Measurements from ENCODE around the gene MMP2.

The MMP2 gene

DNA sequence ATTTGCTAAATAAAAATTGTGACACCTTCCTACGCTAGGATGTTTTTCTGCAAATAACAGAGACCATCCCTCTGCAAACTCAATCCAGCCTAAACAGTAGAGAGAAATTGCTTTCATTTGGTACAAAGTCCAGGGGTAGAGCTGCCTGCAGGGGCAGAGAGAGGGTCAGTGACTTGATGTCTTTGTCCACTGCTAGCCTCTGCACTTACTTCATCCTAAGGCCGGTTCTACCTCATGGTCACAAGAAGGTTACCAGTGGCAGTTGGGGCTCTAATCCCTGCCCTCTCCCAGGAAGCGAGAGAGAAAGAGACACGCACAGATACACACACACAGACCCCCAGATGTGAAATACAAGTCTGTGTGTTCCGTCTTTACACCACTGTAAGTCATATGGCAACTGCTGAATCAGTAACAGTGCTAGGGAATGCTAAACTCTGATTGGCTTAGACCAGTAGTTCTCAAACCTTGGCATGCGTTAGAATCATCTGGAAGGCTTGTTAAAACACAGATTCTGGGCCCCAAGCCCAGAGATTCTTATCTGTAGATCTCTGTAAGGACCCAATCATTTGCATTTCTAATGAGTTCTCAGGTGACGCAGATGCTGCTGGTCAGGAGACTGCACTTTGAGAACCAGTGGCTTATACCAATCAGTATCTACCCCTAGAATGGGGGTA lies 16.8 kb downstream of the MMP2 start:
- no peak for DNase-seq

DNA sequence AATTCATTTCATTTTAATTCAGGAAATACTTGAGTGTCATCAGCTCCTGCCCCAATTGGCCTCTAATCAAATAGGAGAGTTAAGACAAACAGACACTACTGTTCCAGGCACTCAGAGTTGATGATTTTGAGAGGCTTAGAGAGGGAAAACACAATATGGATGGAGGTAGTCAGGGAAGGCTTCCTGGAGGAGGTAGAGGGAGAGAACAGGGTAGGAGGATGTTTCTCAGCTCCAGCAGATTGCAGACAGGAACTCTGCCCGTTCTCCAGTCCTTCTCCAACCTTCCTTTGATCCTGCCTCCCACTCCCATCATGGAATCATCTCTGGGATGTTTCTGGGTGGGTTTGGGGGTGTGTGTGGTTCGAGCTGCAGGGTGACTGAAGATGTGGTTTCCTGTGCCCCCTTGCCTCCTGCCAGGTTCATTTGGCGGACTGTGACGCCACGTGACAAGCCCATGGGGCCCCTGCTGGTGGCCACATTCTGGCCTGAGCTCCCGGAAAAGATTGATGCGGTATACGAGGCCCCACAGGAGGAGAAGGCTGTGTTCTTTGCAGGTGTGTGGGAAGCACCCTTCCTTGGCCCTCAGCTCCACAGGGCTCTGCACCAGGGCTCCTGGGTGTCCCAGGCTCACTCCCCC lies 17.6 kb downstream of the MMP2 start:
- no peak for DNase-seq

DNA sequence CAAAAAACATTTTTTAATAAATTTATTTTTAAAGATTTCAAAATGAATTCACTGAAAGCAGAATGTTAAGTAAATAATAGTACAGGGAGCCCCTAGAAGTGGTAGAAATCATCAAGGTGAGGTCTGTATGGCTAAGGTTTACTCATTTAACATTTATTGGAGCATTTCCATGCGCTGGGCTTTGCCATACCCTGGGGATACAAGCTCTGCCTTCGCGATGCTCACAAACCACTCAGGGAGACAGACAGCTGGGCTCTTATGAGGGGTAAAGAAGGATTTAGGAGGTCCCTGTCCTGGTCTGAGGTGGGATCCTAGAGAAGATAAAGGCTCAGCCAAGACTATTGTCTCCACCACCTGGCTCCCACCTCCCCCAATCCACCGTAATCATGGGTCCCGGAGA lies 18.6 kb downstream of the MMP2 start:
- DNase-seq, result no peak

DNA sequence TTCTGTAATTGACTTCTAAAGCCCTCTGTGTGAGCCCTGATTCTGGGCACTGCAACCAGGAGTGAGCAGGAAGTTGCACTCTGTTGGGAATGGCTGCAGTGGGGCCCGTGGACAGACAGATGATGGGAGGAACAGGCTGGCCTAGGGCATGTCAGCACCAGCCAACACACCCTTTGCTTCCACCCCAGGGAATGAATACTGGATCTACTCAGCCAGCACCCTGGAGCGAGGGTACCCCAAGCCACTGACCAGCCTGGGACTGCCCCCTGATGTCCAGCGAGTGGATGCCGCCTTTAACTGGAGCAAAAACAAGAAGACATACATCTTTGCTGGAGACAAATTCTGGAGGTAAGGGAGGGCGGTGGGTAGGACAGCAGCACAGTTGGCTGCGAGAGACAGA lies 19.1 kb downstream of the MMP2 start:
- DNase-seq, result no peak

DNA sequence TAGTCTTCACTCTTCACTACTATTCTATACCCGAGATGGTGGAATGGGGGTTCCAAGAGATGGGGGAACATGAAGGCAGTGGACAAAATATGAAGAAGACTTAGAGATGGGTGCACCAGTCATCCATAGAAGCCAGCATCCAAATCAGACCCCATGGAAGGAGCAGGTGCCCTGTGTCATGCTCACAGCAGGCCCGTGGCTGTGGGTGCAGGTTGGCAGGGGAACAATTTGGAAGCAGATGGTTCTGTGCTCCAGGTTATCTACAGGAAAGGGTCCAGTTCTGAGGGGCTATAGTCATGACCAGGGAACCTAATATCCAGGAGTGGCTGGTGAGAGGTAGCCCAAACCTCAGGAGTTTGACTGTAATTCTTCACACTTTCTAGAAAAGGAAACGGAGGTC lies 20.3 kb downstream of the MMP2 start:
- DNase-seq, result no peak

DNA sequence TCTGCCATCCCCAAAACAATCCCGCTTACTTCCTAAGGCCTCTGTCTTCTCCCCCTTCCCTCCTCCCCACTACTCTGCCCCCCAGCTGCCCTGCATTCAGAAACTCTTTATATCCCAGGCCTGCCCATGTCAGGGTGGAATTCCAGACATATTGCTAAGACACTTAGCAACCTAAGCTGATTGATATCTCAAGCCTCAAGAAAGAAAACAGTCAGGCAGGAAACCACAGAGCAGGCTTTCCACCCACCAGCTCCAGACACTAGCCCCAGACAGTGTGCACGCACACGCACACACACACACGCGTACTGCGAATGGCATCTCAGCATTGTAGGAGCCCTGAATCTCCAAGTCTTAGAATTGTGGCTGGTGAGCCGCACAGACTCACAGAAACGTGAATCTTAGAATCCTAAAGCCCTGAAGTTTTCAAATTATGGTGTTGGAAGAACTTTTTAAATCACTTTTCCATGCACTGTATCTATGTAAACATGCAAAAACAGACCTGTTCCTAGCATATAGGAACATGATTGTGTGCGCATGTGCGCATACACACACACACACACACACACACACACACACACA lies 21.0 kb downstream of the MMP2 start:
- DNase-seq, result no peak

DNA sequence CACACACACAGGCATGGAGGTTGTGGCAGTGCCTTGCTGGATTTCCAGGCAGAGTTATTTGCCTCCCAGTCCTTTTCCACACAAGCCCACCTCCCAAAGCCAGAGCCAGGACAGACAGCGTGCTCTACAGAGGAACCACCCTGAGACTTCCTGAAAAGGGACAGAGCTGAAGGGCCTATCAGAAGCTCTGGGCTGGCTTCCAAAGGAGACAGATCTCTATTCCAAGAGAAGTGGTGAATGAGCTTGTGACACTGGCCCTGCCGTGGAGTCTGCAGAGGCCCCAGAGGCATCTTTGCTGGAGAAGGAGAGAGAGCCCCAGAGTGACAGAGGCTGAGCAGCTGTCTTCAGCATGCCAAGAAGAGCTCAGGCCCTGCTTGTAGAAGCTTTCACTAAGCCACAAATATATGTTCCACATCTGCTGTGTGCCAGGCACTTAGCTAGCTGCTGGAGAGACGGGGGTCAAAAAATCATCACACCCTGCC lies 21.6 kb downstream of the MMP2 start:
- no peak for DNase-seq

DNA sequence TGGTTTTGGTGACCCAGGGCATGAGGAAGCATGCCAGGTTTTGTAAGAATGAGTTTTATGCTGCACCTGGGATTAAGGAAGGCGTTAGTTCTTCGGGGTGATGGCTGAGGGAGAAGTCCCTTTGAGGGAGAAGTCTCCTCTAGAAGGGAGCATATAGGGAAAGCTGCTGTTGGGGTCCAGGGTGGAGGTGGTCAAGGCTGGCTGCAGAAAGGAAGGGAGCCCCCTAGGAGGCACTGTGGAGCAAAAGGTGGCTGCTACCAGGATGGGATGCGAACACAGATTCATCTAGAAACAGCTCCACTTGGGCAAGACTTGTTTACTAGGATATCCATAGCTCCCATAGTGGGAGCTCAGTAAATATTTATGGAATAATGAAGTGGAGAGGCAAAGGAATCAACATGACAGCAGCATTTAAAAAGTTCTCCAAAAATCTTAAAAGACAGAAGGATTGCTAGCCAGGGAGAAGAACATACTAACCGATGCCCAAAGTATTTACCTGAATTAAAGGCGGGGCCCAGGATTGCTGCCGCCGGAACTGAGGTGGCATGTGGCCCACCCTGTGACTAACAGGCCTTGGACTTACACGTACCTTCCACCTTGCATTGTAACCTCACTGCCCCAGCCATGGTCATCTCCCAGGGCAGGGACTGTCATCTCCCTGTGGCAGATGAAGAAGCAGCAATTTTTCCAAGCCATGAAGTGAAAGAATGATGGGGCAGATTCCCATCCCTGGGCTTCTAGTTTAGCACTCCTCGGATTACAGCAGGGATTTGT lies 22.7 kb downstream of the MMP2 start:
- no peak for DNase-seq

DNA sequence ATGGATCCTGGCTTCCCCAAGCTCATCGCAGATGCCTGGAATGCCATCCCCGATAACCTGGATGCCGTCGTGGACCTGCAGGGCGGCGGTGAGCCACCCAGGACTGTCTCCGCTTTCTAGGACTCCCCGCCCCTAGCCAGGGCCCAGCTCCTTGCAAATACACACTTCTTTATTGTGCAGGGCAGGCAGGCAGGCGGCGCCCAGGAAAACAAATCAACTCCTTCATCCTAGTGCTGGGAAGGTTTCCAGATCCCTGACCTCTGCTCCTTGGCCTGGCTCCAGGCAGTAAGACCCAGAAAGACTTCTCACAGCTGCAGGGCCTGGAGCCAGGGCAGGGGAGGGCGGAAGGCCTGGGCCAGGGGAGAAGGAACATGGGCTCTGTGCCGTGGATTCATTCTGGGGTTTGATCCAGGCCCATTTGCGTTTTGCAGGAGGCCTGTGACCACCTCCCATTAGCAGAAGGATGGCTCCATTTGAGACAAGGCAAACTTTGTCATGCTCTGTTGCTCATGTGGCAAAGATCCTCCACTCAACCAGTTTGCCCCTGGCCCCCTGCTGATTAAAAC lies 23.9 kb downstream of the MMP2 start:
- no peak for DNase-seq

DNA sequence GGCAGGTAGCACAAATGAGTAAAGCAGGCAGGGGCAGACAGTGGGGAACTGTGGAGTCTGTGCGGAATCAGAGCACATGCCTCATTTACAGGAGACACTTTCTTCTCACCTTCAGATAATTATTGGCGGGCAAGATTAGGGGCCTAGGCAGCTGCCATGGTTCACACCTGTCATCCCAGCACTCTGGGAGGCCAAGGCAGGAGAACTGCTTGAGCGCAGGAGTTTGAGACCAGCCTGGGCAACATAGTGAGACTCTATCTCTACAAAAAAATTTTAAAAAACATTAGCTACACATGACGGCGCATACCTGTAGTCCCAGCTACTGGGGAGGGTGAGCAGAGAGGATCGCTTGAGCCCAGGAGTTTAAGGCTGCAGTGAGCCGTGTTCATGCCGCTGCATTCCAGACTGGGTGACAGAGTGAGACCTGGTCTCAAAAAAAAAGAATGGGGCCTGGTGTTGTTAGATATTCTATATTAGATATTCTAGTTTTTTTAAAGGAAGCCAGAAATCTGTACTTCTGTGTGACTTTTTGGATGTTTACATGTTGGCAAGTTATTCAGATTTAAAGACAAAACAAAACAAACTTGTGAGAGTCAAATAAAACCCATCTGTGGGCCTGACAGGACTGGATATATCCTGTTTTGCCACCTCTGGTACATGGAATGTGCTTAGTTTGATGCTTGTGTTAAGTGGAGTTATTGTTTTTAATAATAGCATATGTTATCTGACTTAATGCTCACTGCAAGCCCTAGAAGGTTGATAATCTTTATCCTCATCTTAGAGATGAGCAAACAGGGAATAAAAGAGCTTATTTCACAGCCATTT lies 24.9 kb downstream of the MMP2 start:
- DNase-seq, result no peak

DNA sequence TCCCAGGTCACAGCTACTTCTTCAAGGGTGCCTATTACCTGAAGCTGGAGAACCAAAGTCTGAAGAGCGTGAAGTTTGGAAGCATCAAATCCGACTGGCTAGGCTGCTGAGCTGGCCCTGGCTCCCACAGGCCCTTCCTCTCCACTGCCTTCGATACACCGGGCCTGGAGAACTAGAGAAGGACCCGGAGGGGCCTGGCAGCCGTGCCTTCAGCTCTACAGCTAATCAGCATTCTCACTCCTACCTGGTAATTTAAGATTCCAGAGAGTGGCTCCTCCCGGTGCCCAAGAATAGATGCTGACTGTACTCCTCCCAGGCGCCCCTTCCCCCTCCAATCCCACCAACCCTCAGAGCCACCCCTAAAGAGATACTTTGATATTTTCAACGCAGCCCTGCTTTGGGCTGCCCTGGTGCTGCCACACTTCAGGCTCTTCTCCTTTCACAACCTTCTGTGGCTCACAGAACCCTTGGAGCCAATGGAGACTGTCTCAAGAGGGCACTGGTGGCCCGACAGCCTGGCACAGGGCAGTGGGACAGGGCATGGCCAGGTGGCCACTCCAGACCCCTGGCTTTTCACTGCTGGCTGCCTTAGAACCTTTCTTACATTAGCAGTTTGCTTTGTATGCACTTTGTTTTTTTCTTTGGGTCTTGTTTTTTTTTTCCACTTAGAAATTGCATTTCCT lies 26.5 kb downstream of the MMP2 start:
- no peak for DNase-seq

DNA sequence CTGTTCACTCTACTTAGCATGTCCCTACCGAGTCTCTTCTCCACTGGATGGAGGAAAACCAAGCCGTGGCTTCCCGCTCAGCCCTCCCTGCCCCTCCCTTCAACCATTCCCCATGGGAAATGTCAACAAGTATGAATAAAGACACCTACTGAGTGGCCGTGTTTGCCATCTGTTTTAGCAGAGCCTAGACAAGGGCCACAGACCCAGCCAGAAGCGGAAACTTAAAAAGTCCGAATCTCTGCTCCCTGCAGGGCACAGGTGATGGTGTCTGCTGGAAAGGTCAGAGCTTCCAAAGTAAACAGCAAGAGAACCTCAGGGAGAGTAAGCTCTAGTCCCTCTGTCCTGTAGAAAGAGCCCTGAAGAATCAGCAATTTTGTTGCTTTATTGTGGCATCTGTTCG lies 27.1 kb downstream of the MMP2 start:
- no peak for DNase-seq

DNA sequence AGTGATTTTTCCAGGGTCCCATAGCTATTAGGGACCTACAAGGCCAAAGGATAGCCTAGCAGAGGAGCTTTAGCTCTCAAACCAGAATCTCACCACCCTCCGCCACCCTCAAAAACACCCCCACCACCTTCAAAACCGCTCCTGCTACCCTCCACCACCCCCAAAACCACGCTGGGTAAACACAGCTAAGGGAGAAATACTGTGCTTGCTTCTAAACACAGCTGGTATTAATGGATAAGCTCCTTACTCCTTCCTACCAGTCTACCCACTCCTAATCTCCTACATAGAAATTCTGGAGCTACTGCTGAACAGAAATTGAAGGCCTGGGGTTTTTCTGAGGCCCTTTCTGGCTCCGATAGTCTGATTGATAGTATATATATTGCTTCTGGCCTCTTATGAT lies 27.7 kb downstream of the MMP2 start:
- DNase-seq, result no peak

DNA sequence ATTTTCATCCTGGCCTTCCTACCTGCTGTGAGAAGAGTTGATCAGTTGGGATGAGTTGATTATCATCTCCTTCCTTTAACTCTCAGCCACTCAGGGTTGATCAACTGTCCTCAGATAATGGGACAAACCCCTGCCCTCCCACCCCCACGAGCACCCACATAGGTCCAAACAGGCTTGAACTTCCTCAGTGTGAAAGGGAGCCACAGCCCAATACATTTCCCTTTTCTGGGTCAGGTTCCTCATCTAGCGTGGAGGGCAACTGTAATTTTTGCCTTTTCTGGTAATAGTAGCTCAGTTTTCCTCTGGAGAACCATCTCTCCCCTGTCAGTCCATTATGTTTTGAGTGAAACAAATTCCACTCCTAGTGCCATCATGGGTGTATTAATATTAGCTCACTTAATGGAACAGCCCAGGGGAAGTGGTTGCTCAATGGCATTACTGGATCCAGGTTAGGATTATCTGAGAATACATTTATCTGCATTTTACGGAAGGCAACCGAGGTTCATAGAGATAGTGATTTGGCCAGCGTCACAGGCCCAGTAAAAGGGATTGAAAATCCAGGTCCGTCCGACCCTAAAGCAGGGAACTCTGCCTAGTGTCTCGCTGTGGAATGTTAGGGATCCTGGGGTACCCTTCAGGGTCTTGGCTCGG lies 29.4 kb downstream of the MMP2 start:
- no peak for DNase-seq

DNA sequence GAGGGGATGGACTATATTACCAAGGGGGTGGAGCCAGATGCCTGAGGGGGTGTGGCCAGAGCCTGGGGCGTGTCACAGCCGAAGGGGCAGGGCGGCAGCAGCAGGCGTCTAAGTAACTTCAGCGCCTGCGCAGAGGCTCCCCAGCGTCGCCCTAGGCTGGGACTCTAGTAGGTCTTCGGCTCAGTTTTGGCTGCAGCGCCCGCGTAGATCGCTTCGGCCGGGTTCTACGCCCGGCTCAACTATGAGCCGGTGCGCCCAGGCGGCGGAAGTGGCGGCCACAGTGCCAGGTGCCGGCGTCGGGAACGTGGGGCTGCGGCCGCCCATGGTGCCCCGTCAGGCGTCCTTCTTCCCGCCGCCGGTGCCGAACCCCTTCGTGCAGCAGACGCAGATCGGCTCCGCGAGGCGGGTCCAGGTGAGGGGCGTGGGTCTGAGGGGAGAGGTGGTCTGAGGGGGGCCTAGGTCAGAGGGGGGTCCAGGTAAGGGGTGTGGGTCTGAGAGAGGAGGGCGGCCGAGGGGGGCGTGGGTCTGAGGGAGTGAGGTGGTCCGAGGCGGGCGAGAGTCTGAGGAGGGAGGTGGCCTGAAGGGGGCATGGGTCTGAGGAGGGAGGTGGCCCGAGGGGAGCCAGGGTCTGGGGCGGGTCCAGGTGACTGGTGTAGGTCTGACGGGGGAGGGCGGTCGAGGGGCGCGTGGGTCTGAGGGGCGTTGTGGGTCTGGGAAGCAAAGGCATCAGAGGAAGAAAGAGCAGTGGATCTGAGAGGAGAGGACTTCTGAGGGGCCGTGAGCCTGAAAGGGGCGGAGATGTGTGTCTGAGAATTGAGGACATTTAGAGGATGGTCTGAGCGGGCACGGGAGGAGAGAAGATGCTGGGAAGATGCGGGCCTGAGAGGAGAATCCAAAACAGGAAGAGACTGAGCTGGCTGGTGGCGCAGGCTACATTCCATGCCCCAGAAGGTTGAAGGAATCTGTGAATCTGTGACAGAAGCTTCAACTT lies 30.2 kb downstream of the MMP2 start, which contains the start of gene LPCAT2:
TSS of gene LPCAT2 (plus strand) at position 132 of the 991 bp plus-strand sequence. CDS start at position 242, 110 bp downstream.
- DNase-seq, result no peak

DNA sequence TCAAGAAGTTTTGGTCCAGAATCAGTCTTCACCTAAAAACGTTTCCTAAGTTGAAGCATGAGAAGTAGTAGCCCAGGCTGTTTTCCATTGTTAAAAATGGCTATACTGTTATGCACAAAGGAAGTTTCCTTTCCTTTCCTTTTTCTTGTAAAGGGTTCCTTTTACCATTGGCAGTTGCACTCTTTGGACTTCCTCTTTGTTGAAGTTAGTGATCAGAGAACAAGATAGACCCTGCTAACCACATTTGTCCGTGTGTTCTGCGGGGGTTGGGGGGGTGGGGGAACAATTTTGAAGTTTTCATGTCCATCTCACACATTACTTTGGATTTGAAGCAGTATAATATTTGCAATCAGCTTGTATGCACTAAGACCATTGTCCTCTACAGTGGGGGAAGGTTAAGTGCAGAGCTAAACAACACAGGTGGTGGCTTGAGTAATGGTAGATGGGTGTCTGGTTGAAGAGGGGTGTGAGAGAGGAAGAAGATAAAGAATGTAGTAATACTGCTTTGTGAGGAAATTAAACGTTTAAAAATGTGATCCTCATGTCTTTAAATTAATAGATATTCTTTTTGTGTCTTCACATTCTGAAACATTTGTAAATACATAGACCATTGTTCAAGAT lies 31.3 kb downstream of the MMP2 start:
- DNase-seq, result no peak

DNA sequence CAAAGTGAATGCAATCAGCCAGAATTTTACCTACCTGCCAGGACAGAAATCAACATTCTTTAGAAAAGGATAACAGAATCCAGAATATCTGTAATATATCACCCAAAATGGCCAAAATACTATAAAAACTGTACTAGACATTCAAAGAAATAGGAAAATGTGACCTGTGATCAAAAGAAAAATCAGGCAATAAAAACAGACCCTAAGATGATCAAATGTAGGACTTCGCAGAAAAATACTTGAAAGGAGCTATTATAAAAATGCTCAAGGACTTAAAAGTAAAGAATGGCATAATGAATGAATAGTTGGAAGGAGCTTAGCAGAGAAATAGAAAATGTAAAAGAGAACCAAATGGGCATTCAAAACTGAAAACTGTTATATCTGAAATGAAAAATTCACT lies 33.9 kb downstream of the MMP2 start:
- no peak for DNase-seq

DNA sequence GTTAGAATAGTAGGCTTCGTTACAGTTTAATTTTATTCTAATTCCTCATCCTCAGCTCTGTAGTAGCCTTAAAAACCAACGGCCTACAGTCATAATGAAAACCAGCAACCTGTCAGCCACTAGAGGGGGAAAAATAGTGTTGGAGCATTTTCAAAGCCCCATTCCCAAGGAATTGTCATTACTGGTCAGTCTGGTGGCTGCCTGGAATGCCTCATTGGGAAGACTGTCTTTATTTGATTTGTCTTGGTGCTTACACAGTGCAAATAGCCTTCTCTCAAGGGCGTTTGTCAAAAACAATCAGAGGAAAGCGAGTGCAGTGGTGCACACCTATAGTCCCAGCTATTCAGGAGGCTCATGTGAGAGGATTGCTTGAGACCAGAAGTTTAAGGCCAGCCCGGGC lies 34.6 kb downstream of the MMP2 start:
- no peak for DNase-seq

DNA sequence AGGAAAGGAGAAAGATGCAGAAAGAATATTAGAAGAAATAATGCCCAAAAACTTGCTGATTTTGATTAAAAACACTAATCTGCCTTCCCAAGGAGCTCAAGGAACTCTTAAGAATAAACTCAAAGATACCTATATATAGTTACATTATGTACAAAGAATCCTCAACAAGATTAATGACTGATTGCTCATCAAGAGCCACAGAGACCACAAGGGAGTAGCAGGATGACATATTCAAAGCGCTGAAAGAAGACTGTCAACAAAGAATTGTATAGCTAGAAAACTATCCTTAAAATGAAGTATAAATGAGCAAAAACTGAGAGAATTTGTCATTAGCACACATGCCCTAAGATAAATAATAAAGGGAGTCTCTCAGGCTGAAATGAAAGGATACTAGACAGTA lies 36.1 kb downstream of the MMP2 start:
- no peak for DNase-seq
